ENCODE data around the gene TMEM126A. TPM values are rescaled to one million over a fixed set of nuclear protein-coding genes. Genes with fewer than 3 reads are reported as not detected.
"Not testable (repeated sequence)": the region's sequence is repeated elsewhere in the genome, so short reads cannot be mapped to it uniquely, and the experiment has no call there.

The TMEM126A gene
- total RNA-seq, 1 donor from 2014 or later = 35.5 TPM

DNA sequence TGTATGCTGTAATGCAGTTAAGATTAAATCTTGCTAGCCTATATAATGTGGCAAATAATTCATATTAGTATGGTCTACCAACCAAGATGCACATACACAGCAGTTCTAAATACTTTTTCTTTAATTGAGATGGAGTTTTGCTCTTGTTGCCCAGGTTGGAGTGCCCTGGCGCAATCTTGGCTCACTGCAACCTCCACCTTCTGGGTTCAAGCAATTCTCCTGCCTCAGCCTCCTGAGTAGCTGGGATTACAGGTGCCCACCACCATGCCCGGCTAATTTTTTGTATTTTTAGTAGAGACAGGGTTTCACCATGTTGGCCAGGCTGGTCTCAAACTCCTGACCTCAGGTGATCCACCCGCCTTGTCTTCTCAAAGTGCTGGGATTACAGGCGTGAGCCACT is 6.6 kb downstream of the TMEM126A start:
- H3K9me3 ChIP-seq (ENCODE audit: control insufficient read depth in 3 of 3, low read length in 3 of 3); H3K27ac ChIP-seq (ENCODE audit: low read depth, low read length); H3K9ac ChIP-seq (ENCODE audit: low read depth in 1 of 3, low read length in 3 of 3); H3K4me3 ChIP-seq (ENCODE audit: low read length in 3 of 3); H3K4me1 ChIP-seq (ENCODE audit: control insufficient read depth in 3 of 3, insufficient read depth in 3 of 3, low read length in 3 of 3); H3K27me3 ChIP-seq (ENCODE audit: control insufficient read depth in 3 of 3, insufficient read depth in 3 of 3, low read length in 3 of 3): not testable (repeated sequence)
- peaks cover 0 to 33% (median 28%) of the 10 kb centered on the region in 3 donors for H3K36me3 ChIP-seq (ENCODE audit: control insufficient read depth in 3 of 3, insufficient read depth in 3 of 3, low read length in 3 of 3)

DNA sequence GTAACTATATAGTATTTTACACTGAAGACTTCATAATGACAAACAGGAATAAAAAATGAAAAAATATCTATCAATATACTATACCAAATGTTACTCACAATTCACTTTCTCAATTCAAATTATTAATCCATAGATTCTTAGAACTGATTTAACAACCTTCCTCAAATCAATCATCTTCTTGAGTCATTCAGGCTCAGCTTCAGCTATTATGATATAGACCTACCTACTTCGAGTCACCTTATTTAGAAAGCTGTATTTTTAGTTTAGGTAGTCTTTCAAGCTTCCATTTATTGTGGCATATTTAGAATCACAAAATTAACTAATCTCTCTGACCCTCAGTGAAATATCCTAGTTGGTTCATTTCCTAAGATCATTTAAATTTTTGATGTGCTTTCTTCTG is 9.0 kb downstream of the TMEM126A start:
- no peak overlapping the region for H3K9ac ChIP-seq (ENCODE audit: low read depth in 1 of 3, low read length in 3 of 3)
- H3K4me3 ChIP-seq (ENCODE audit: low read length in 3 of 3) = no peak overlapping the region
- peaks cover 0 to 36% (median 25%) of the 10 kb centered on the region in 3 donors for H3K36me3 ChIP-seq (ENCODE audit: control insufficient read depth in 3 of 3, insufficient read depth in 3 of 3, low read length in 3 of 3)
- no peak overlapping the region for H3K27ac ChIP-seq (ENCODE audit: low read depth, low read length)
- H3K27me3 ChIP-seq (ENCODE audit: control insufficient read depth in 3 of 3, insufficient read depth in 3 of 3, low read length in 3 of 3) = no peaks in the 10 kb centered on the region
- H3K4me1 ChIP-seq (ENCODE audit: control insufficient read depth in 3 of 3, insufficient read depth in 3 of 3, low read length in 3 of 3) = peaks cover 5 to 21% (median 6%) of the 10 kb centered on the region in 3 donors
- H3K9me3 ChIP-seq (ENCODE audit: control insufficient read depth in 3 of 3, low read length in 3 of 3) = no peaks in the 10 kb centered on the region

DNA sequence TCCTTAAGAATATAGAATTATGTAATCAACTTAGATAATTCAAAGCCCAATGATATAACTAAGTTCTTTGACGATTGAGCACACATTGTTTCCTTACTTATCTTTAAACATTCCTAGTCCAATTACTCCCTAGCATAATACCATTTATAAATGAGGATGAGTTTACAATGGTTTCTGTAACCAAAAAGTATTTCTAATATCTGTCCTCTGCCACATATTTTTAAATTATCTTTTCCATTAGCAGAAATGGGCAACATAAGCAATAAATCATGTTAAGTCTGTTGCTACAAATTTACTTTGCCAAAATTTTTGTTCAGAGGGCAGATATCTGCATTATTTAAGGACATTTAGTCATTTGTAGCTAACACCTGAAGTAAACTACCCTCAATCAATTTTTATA is 10.4 kb downstream of the TMEM126A start:
- no peaks in the 10 kb centered on the region for H3K27me3 ChIP-seq (ENCODE audit: control insufficient read depth in 3 of 3, insufficient read depth in 3 of 3, low read length in 3 of 3)
- H3K9me3 ChIP-seq (ENCODE audit: control insufficient read depth in 3 of 3, low read length in 3 of 3) = no peaks in the 10 kb centered on the region
- H3K4me1 ChIP-seq (ENCODE audit: control insufficient read depth in 3 of 3, insufficient read depth in 3 of 3, low read length in 3 of 3) = peaks cover 12 to 32% (median 16%) of the 10 kb centered on the region in 3 donors
- H3K4me3 ChIP-seq (ENCODE audit: low read length in 3 of 3) = no peak overlapping the region
- H3K27ac ChIP-seq (ENCODE audit: low read depth, low read length) = no peak overlapping the region
- no peak overlapping the region for H3K9ac ChIP-seq (ENCODE audit: low read depth in 1 of 3, low read length in 3 of 3)
- peaks cover 0 to 35% (median 28%) of the 10 kb centered on the region in 3 donors for H3K36me3 ChIP-seq (ENCODE audit: control insufficient read depth in 3 of 3, insufficient read depth in 3 of 3, low read length in 3 of 3)

DNA sequence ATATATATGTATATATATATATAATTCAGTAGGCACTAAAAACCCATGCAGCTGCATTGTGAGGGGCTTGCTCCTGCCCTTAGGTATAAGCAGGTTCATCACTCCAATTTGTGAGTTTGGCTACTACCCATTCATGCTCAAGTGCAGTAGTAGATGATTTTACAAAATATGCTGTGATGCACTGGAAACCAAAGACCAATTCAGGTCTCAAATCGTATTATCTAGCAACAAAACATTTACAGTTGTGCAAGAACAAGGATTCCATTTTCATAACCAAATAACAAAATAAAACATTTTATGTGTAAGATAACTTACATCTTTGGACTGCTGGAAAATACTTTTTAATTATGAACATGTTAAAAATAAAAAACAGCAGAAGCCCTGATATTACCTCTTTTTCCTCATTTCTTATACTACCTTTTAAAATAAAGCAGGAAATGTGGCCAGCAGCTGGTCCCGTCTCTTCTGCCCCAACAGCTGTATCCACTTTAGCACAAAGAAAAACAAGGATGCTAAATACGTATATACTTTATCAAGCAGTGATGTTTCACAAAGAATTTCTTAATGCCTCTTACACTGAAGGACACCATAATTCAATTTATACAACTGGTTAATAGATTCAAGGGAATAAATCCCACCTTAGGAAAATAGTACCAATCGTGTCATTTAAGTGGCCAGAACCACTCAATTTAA is 14.4 kb downstream of the TMEM126A start:
- Histone ChIP-seq H3K9ac (ENCODE audit: low read depth in 1 of 3, low read length in 3 of 3) (peak overlapping the region; percentile 1 to 92 (median 51)), H3K27ac (ENCODE audit: low read depth, low read length) (no peak overlapping the region), H3K36me3 (ENCODE audit: control insufficient read depth in 3 of 3, insufficient read depth in 3 of 3, low read length in 3 of 3) (peaks cover 0 to 24% (median 7%) of the 10 kb centered on the region in 3 donors), H3K27me3 (ENCODE audit: control insufficient read depth in 3 of 3, insufficient read depth in 3 of 3, low read length in 3 of 3) (no peaks in the 10 kb centered on the region), H3K4me1 (ENCODE audit: control insufficient read depth in 3 of 3, insufficient read depth in 3 of 3, low read length in 3 of 3) (peaks cover 14 to 36% (median 18%) of the 10 kb centered on the region in 3 donors), H3K4me3 (ENCODE audit: low read length in 3 of 3) (peak overlapping the region; percentile 23 to 96 (median 88)), H3K9me3 (ENCODE audit: control insufficient read depth in 3 of 3, low read length in 3 of 3) (no peaks in the 10 kb centered on the region)

DNA sequence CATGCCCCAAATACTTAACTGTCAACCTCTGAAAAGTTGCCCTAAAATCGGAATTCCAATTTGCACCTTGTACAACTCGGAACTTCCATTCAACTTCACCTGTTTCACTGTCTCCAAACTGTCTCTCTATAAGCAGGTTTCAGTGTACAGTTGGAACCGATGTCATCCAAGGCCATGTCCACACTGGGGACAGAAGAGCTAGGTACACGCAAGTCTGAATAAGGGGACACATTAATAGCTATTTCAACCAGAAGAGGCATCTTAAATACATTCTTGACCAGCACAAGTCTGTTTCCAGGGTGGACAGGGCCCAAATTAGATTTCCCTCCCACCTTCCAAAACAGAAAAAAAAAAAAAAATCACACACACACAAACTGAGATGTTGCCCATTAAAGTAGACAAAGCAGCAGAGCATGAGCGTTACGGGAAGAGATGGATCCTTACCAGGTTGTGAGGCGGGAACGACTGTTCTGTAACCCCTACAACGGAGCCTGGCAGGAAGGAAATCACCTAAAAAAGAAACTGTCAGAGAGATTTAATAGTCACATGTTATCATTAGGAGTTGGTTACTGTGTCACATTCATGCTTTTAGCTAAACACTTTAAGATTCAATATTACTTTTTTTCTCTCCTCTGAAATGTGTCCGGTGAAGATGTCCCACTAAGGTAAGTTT is 15.4 kb downstream of the TMEM126A start:
- Histone ChIP-seq H3K9me3 (ENCODE audit: control insufficient read depth in 3 of 3, low read length in 3 of 3) (no peaks in the 10 kb centered on the region), H3K4me1 (ENCODE audit: control insufficient read depth in 3 of 3, insufficient read depth in 3 of 3, low read length in 3 of 3) (peaks cover 14 to 36% (median 18%) of the 10 kb centered on the region in 3 donors), H3K27ac (ENCODE audit: low read depth, low read length) (peak overlapping the region; percentile 98), H3K36me3 (ENCODE audit: control insufficient read depth in 3 of 3, insufficient read depth in 3 of 3, low read length in 3 of 3) (peaks cover 0 to 21% (median 7%) of the 10 kb centered on the region in 3 donors), H3K4me3 (ENCODE audit: low read length in 3 of 3) (peak overlapping the region; percentile 84 to 96 (median 88)), H3K9ac (ENCODE audit: low read depth in 1 of 3, low read length in 3 of 3) (peak overlapping the region; percentile 92 to 97 (median 96)), H3K27me3 (ENCODE audit: control insufficient read depth in 3 of 3, insufficient read depth in 3 of 3, low read length in 3 of 3) (no peaks in the 10 kb centered on the region)

DNA sequence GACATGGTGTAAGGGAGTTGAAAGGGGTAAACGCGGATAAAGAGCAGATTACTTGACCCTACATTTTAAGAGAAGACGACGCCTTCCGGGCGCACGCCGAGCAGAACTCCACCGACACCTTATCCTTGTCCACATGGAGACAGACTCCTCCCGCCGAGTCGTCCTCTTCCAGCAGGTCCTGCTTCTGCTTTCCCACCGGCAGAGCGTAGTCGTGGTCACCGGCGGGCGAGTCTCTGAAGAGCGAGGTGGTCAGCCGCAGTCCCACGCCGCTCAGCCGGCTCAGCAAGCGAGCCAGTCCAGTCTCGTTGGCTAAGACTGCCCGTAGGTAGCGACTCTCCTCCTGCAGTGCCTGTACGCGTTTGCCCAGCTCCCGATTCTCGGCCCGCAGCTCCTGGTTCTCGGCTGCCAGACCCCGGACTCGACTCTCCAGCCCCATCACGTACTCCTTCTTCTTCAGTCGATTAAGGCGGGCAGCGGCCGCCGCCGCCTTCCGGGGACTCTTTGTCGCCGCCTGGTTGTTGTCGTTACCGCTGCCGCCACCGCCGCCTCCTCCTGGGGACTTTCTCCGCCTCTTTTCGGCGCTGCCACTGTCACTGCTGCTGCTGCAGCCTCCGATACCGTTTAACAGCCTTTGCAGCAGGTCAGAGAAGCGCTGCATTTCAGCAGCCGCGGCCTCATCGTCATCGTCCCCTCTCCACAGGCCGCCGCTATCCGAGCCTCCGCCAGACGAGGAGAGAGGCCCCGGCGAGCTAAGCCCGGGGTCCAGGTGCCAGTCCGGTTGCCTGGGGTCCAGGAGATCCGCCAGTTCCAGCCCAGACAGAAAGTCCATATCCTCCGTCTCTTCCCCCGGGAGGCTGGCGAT is 16.2 kb downstream of the TMEM126A start:
- peaks cover 14 to 36% (median 18%) of the 10 kb centered on the region in 3 donors for H3K4me1 ChIP-seq (ENCODE audit: control insufficient read depth in 3 of 3, insufficient read depth in 3 of 3, low read length in 3 of 3)

DNA sequence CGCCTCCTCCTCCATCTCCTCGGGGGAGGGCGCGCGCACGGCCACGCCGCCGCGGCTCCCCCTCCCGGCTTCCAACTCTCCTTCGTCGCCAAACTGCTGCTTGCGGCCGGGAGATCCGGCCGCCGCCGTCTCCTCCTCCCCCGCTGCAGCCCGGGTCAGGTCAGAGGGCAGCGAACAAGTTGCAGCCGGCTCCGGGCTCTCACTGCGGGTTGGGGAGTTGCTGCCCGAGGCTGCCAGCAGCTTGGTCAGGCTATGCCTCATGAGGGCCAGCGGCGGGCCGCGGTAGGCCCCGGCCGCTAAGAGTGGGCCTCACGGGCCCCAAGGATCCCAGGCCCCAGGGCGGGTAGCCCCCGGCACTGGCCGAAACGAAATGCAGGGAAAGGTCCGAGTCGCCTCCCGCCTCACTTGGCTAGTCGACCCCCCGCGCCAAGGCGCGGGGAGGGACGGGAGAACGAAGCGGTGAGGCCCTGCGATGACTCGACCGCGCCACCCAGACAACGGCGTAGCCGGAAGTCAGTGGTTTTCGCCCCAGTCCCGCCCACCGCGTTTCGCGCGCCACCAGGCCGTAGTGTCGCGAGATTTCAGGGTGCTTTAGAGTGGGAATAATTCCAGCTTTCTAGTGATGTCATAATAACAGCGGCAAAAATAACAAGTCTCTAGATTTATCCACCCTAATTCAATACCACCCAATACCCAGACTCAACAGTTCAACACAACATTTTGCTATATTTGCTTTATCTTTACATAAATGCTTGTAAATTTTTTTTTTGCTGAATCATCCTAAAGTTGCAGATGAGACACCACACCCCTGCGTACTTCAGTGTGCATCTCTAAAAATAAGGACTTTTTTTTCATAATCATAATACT is 17.1 kb downstream of the TMEM126A start, which contains the start of gene CREBZF:
Gene CREBZF, minus strand, starts transcription at position 515 of the 867 bp plus-strand sequence. Its CDS starts 254 bp downstream, at position 261.
- peaks cover 11 to 34% (median 16%) of the 10 kb centered on the region in 3 donors for H3K4me1 ChIP-seq (ENCODE audit: control insufficient read depth in 3 of 3, insufficient read depth in 3 of 3, low read length in 3 of 3)
- peaks cover 0 to 10% (median 3%) of the 10 kb centered on the region in 3 donors for H3K36me3 ChIP-seq (ENCODE audit: control insufficient read depth in 3 of 3, insufficient read depth in 3 of 3, low read length in 3 of 3)
- peak within 1 kb of the TSS; percentile 92 to 97 (median 96) for H3K9ac ChIP-seq (ENCODE audit: low read depth in 1 of 3, low read length in 3 of 3)
- no peaks in the 10 kb centered on the region for H3K9me3 ChIP-seq (ENCODE audit: control insufficient read depth in 3 of 3, low read length in 3 of 3)
- no peaks in the 10 kb centered on the region for H3K27me3 ChIP-seq (ENCODE audit: control insufficient read depth in 3 of 3, insufficient read depth in 3 of 3, low read length in 3 of 3)
- H3K4me3 ChIP-seq (ENCODE audit: low read length in 3 of 3) = peak within 1 kb of the TSS; percentile 84 to 96 (median 88)
- H3K27ac ChIP-seq (ENCODE audit: low read depth, low read length) = peak within 1 kb of the TSS; percentile 98

More for the DNA sequence above, 16.2 kb downstream of the TMEM126A start:
- Histone ChIP-seq H3K4me3 (ENCODE audit: low read length in 3 of 3) (peak overlapping the region; percentile 84 to 96 (median 88)), H3K27me3 (ENCODE audit: control insufficient read depth in 3 of 3, insufficient read depth in 3 of 3, low read length in 3 of 3) (no peaks in the 10 kb centered on the region), H3K36me3 (ENCODE audit: control insufficient read depth in 3 of 3, insufficient read depth in 3 of 3, low read length in 3 of 3) (peaks cover 0 to 16% (median 7%) of the 10 kb centered on the region in 3 donors), H3K9ac (ENCODE audit: low read depth in 1 of 3, low read length in 3 of 3) (peak overlapping the region; percentile 92 to 97 (median 96)), H3K9me3 (ENCODE audit: control insufficient read depth in 3 of 3, low read length in 3 of 3) (no peaks in the 10 kb centered on the region), H3K27ac (ENCODE audit: low read depth, low read length) (peak overlapping the region; percentile 98)

DNA sequence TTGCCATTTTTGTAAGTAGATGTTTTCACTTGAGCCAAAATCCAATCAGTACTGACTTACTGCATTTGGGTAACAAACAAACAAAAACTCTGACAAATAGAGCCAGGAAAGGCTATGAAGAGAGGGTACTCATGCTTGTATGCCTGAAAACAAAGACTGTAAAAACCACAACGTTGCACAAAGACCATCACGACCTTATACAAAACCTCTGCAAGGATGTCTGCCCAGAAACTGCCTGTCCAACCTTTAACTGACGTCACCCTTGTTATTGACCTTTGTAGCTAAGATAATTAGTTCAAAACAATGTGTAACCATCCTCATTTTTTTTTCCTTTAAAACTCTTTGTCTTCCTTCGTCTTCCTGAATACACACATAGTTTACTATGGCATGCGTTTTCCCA is 18.0 kb downstream of the TMEM126A start:
- H3K4me3 ChIP-seq (ENCODE audit: low read length in 3 of 3) = peak overlapping the region in 2 of 3 donors; percentile 88 to 96
- H3K27ac ChIP-seq (ENCODE audit: low read depth, low read length) = peak overlapping the region; percentile 98

DNA sequence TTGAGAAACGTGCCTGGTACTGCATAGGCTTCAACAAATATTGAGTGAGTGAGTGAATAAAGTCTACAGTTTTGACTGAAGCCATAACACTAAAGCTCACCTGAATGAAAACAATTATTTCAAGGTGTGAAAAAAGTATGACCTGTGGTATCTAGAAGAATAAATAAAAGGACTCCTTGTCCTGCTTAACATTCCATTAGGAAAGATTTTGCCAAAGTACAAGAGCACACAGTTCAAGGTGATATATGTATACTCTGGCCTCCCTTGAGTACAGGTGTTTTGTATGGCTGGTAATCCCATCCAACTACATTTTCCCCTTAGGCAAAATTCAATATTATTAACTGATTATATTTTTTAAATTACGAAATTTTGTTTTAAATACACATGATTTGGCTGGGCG is 18.9 kb downstream of the TMEM126A start:
- H3K27me3 ChIP-seq (ENCODE audit: control insufficient read depth in 3 of 3, insufficient read depth in 3 of 3, low read length in 3 of 3) = no peaks in the 10 kb centered on the region
- H3K4me3 ChIP-seq (ENCODE audit: low read length in 3 of 3) = no peak overlapping the region
- peaks cover 11 to 16% (median 13%) of the 10 kb centered on the region in 3 donors for H3K4me1 ChIP-seq (ENCODE audit: control insufficient read depth in 3 of 3, insufficient read depth in 3 of 3, low read length in 3 of 3)

More for the DNA sequence above, 18.0 kb downstream of the TMEM126A start:
- Histone ChIP-seq H3K36me3 (ENCODE audit: control insufficient read depth in 3 of 3, insufficient read depth in 3 of 3, low read length in 3 of 3) (peaks cover 0 to 3% (median 2%) of the 10 kb centered on the region in 3 donors), H3K9ac (ENCODE audit: low read depth in 1 of 3, low read length in 3 of 3) (no peak overlapping the region), H3K4me1 (ENCODE audit: control insufficient read depth in 3 of 3, insufficient read depth in 3 of 3, low read length in 3 of 3) (peaks cover 11 to 26% (median 13%) of the 10 kb centered on the region in 3 donors), H3K9me3 (ENCODE audit: control insufficient read depth in 3 of 3, low read length in 3 of 3) (no peaks in the 10 kb centered on the region), H3K27me3 (ENCODE audit: control insufficient read depth in 3 of 3, insufficient read depth in 3 of 3, low read length in 3 of 3) (no peaks in the 10 kb centered on the region)

More for the DNA sequence above, 18.9 kb downstream of the TMEM126A start:
- H3K27ac ChIP-seq (ENCODE audit: low read depth, low read length) = no peak overlapping the region
- H3K9ac ChIP-seq (ENCODE audit: low read depth in 1 of 3, low read length in 3 of 3) = no peak overlapping the region
- no peaks in the 10 kb centered on the region for H3K9me3 ChIP-seq (ENCODE audit: control insufficient read depth in 3 of 3, low read length in 3 of 3)
- H3K36me3 ChIP-seq (ENCODE audit: control insufficient read depth in 3 of 3, insufficient read depth in 3 of 3, low read length in 3 of 3) = peaks cover 0 to 3% (median 0%) of the 10 kb centered on the region in 3 donors
